ENCODE measurements around the gene TECPR2.

TECPR2 gene

GRCh38 chr14:102487204-102487577 lies 124.5 kb downstream of the TECPR2 start:
- TF ChIP-seq CTCF (IDR thresholded peaks at IDR 0.05; ENCODE audit: insufficient read depth, low read length) (no peak), POLR2AphosphoS5 (IDR thresholded peaks at IDR 0.05; ENCODE audit: low read depth) (no peak), GABPA (IDR thresholded peaks at IDR 0.05; ENCODE audit: low read depth) (no peak), REST (IDR thresholded peaks at IDR 0.05; ENCODE audit: insufficient replicate concordance, low read depth) (no peak), SPI1 (IDR thresholded peaks at IDR 0.05; ENCODE audit: borderline replicate concordance, low read depth) (no peak)
- Histone ChIP-seq H3K27me3 (ENCODE audit: insufficient read depth, poor library complexity, severe bottlenecking) (no peaks in the 10 kb centered on the region), H3K4me3 (replicated peaks; ENCODE audit: insufficient read depth, low read length) (no peak overlapping the region), H3K27ac (replicated peaks) (no peak overlapping the region)
- DNase-seq (ENCODE audit: low read depth in 1 of 2, low spot score in 1 of 2): no peak

GRCh38 chr14:102490456-102490855 lies 127.7 kb downstream of the TECPR2 start:
- H3K27ac ChIP-seq (replicated peaks): no peak overlapping the region
- no peak for TF ChIP-seq GABPA (IDR thresholded peaks at IDR 0.05; ENCODE audit: low read depth)
- no peak for TF ChIP-seq REST (IDR thresholded peaks at IDR 0.05; ENCODE audit: insufficient replicate concordance, low read depth)
- no peak for TF ChIP-seq SPI1 (IDR thresholded peaks at IDR 0.05; ENCODE audit: borderline replicate concordance, low read depth)
- no peak for TF ChIP-seq CTCF (IDR thresholded peaks at IDR 0.05; ENCODE audit: insufficient read depth, low read length)
- no peak for TF ChIP-seq POLR2AphosphoS5 (IDR thresholded peaks at IDR 0.05; ENCODE audit: low read depth)
- H3K4me3 ChIP-seq (replicated peaks; ENCODE audit: insufficient read depth, low read length): no peak overlapping the region
- no peaks in the 10 kb centered on the region for H3K27me3 ChIP-seq (ENCODE audit: insufficient read depth, poor library complexity, severe bottlenecking)
- DNase-seq (ENCODE audit: low read depth in 1 of 2, low spot score in 1 of 2): no peak

GRCh38 chr14:102491366-102491765 lies 128.6 kb downstream of the TECPR2 start:
- Histone ChIP-seq H3K27ac (replicated peaks) (no peak overlapping the region), H3K4me3 (replicated peaks; ENCODE audit: insufficient read depth, low read length) (no peak overlapping the region), H3K27me3 (ENCODE audit: insufficient read depth, poor library complexity, severe bottlenecking) (no peaks in the 10 kb centered on the region)
- TF ChIP-seq SPI1 (IDR thresholded peaks at IDR 0.05; ENCODE audit: borderline replicate concordance, low read depth): no peak
- no peak for TF ChIP-seq GABPA (IDR thresholded peaks at IDR 0.05; ENCODE audit: low read depth)
- TF ChIP-seq CTCF (IDR thresholded peaks at IDR 0.05; ENCODE audit: insufficient read depth, low read length): no peak
- TF ChIP-seq POLR2AphosphoS5 (IDR thresholded peaks at IDR 0.05; ENCODE audit: low read depth): no peak
- TF ChIP-seq REST (IDR thresholded peaks at IDR 0.05; ENCODE audit: insufficient replicate concordance, low read depth): no peak
- no peak for DNase-seq (ENCODE audit: low read depth in 1 of 2, low spot score in 1 of 2)
